Measurements from ENCODE around the gene HAGH.

DNA sequence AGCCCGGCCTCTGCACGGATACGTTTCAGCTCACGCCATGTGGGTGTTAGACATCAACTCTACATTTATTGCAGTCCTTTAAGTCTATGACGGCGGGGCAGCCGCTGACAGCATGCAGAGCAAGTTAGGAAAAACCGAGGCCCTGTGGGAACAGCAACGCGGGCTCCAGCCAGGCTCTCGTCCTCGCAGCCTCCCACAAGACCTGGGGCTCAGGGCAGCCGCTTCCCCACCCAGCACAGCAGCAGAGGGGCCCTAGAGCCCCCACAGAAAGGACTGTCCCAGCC lies 50.0 kb downstream of the HAGH start:
- no peak for TF ChIP-seq CTCF (IDR thresholded peaks at IDR 0.05; ENCODE audit: borderline replicate concordance, extremely low read depth, low read length, poor library complexity, severe bottlenecking)
- TF ChIP-seq EZH2 (IDR thresholded peaks at IDR 0.05; ENCODE audit: borderline replicate concordance, low read depth, low read length, severe bottlenecking): no peak
